Measurements from ENCODE around the gene CPT1C.

DNA sequence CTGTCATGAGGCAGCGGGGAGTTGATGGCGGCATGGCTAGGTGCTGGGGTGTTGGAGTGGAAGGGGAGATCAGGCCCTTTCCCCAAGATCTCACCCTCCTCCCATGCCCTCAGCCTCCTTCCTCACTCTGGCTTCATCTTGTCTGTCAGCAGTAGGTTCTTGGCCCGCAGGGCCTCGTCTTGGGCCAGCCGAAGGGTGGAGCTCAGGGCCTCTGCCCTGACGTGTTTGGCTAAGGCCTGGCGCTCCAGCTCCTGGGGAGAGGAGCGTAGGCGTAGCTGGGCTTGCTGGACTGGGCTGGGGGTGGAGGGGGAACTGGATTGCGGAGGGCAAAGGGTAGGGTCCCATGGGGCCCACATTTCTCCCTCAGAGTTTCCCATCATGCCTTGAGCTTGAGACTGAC lies 49.0 kb downstream of the CPT1C start:
- TF ChIP-seq EP300 (IDR thresholded peaks at IDR 0.05) (no peak), POLR2A (IDR thresholded peaks at IDR 0.05) (no peak)
- TF ChIP-seq, protein P1, sequence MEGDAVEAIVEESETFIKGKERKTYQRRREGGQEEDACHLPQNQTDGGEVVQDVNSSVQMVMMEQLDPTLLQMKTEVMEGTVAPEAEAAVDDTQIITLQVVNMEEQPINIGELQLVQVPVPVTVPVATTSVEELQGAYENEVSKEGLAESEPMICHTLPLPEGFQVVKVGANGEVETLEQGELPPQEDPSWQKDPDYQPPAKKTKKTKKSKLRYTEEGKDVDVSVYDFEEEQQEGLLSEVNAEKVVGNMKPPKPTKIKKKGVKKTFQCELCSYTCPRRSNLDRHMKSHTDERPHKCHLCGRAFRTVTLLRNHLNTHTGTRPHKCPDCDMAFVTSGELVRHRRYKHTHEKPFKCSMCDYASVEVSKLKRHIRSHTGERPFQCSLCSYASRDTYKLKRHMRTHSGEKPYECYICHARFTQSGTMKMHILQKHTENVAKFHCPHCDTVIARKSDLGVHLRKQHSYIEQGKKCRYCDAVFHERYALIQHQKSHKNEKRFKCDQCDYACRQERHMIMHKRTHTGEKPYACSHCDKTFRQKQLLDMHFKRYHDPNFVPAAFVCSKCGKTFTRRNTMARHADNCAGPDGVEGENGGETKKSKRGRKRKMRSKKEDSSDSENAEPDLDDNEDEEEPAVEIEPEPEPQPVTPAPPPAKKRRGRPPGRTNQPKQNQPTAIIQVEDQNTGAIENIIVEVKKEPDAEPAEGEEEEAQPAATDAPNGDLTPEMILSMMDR (IDR thresholded peaks at IDR 0.05): no peak

Data from upper lobe of left lung (tissue), 4 donors.